Caco-2 (cell line): ENCODE data around the gene FAM131A. TPM values are rescaled to one million over a fixed set of nuclear protein-coding genes. Genes with fewer than 3 reads are reported as not detected.

Source experiments
- BruUV-seq: library from RNA; stranded (reverse); fragments of 400-500 nt; replicated peaks from 2 replicates; lab custom pipeline; 2021; lab: Mats Ljungman, UMichigan
- CTCF ChIA-PET: fragments of 300-600 bp; sonication (Branson Sonifier 250); formaldehyde crosslinking; loops from one replicate; lab custom pipeline; 2022; ENCODE audit warnings: antibody characterized with exemption; lab: Charles Lee
- POLR2A ChIA-PET: fragments of 300-600 bp; sonication (Branson Sonifier 250); formaldehyde crosslinking; loops from one replicate; lab custom pipeline; 2022; ENCODE audit warnings: antibody characterized with exemption; lab: Charles Lee
- DNase-seq, 2 experiments: peaks; one replicate each; pipeline versions ENCODE4 v3.0.0 to v3.0.0-alpha.2; 2020 to 2022
- H3K27me3 ChIP-seq: replicated peaks from 2 replicates; pipeline ENCODE4 v1.6.0; 2011; ENCODE audit warnings: low read length; ENCODE audit not compliant: control insufficient read depth, insufficient read depth
- H3K36me3 ChIP-seq: 2 replicates; pipeline ENCODE4 v1.5.1; 2011; ENCODE audit warnings: low read length; ENCODE audit not compliant: control insufficient read depth, insufficient read depth
- H3K4me1 ChIP-seq: fragments of 250-450 bp; sonication (Bioruptor Pico); 2 replicates; pipeline ENCODE4 v1.5.1; 2020; ENCODE audit warnings: mild to moderate bottlenecking
- H3K4me3 ChIP-seq: 2 replicates; pipeline ENCODE4 v1.5.1; 2011; ENCODE audit warnings: low read depth, mild to moderate bottlenecking, control low read depth, low read length
- H3K9me3 ChIP-seq: fragments of 250-450 bp; sonication (Bioruptor Pico); 2 replicates; pipeline ENCODE4 v1.5.1; 2020; ENCODE audit warnings: mild to moderate bottlenecking, moderate library complexity
- H3K27ac Mint-ChIP-seq: one replicate; pipeline ENCODE4 v1.8.0; 2022; ENCODE audit warnings: mixed read lengths; ENCODE audit not compliant: unreplicated experiment
- H3K27me3 Mint-ChIP-seq: one replicate; pipeline ENCODE4 v1.8.0; 2022; ENCODE audit warnings: mixed read lengths; ENCODE audit not compliant: insufficient read depth, unreplicated experiment
- H3K36me3 Mint-ChIP-seq: one replicate; pipeline ENCODE4 v1.8.0; 2022; ENCODE audit warnings: mild to moderate bottlenecking, mixed read lengths; ENCODE audit not compliant: insufficient read depth, unreplicated experiment
- H3K4me1 Mint-ChIP-seq: one replicate; pipeline ENCODE4 v1.8.0; 2022; ENCODE audit warnings: low read depth, mixed read lengths; ENCODE audit not compliant: unreplicated experiment
- H3K4me3 Mint-ChIP-seq: one replicate; pipeline ENCODE4 v1.8.0; 2022; ENCODE audit warnings: mild to moderate bottlenecking, moderate library complexity, mixed read lengths; ENCODE audit not compliant: unreplicated experiment
- H3K9me3 Mint-ChIP-seq: one replicate; pipeline ENCODE4 v1.8.0; 2022; ENCODE audit warnings: mixed read lengths; ENCODE audit not compliant: unreplicated experiment
- CTCF ChIP-seq, 2 experiments: fragments of 200-600 bp in 1 of 2; IDR thresholded peaks; 1 replicate in 1 of 2; 2 replicates in 1 of 2; pipeline versions ENCODE4 v1.5.1 to v1.8.0; 2011 to 2022; ENCODE audit warnings: antibody characterized with exemption in 1 of 2, control low read depth in 1 of 2, inconsistent platforms in 1 of 2, low read depth in 1 of 2, low read length in 1 of 2, mild to moderate bottlenecking in 1 of 2, moderate library complexity in 1 of 2; ENCODE audit not compliant: insufficient read depth in 1 of 2, severe bottlenecking in 1 of 2, unreplicated experiment in 1 of 2
- intact Hi-C: fragments of 100-400 bp; cut with micrococcal nuclease; formaldehyde crosslinking; loops from one replicate; pipeline ENCODE4 v1.10.0; 2022; ENCODE audit not compliant: unreplicated experiment
- total RNA-seq: library from RNA; stranded (reverse); gene quantifications from 2 replicates; pipeline ENCODE4 v1.2.3, GENCODE V29; 2022

FAM131A gene
- total RNA-seq, 1 experiment from 2014 or later: 6.1 TPM

GRCh38 chr3:184391266-184391665 lies 53.9 kb downstream of the FAM131A start:
- H3K4me1 ChIP-seq: no peaks in the 10 kb centered on the region
- no peaks in the 10 kb centered on the region for H3K27me3 ChIP-seq
- no peak overlapping the region for H3K4me3 Mint-ChIP-seq
- ChIA-PET POLR2A (no interaction called here), CTCF (interaction anchor here (0.9 kb wide), 1 partner anchor 20 kb away, joined by 3 read pairs; no protein-coding TSS in a partner anchor)
- no peaks in the 10 kb centered on the region for H3K4me1 Mint-ChIP-seq
- no peaks in the 10 kb centered on the region for H3K36me3 ChIP-seq
- H3K9me3 Mint-ChIP-seq: no peaks in the 10 kb centered on the region
- no peaks in the 10 kb centered on the region for H3K9me3 ChIP-seq
- BruUV-seq: no TSS peak
- intact Hi-C loops: no loop called here
- no peak for TF ChIP-seq CTCF (IDR thresholded peaks at IDR 0.05; ENCODE audit: insufficient read depth in 1 of 2, low read depth in 1 of 2, low read length in 1 of 2, severe bottlenecking in 1 of 2, unreplicated experiment in 1 of 2)
- no peak overlapping the region for H3K27ac Mint-ChIP-seq
- no peaks in the 10 kb centered on the region for H3K36me3 Mint-ChIP-seq
- peaks cover 3% of the 10 kb centered on the region for H3K27me3 Mint-ChIP-seq
- no peak overlapping the region for H3K4me3 ChIP-seq
- DNase-seq: no peak

GRCh38 chr3:184395320-184395660 lies 57.9 kb downstream of the FAM131A start:
- TF ChIP-seq CTCF (IDR thresholded peaks at IDR 0.05; ENCODE audit: insufficient read depth in 1 of 2, low read depth in 1 of 2, low read length in 1 of 2, severe bottlenecking in 1 of 2, unreplicated experiment in 1 of 2): no peak
- POLR2A ChIA-PET: no interaction called here
- H3K27me3 ChIP-seq: no peaks in the 10 kb centered on the region

More at GRCh38 chr3:184395320-184395660, 57.9 kb downstream of the FAM131A start:
- no peaks in the 10 kb centered on the region for H3K36me3 ChIP-seq
- no peak for DNase-seq
- H3K9me3 ChIP-seq: no peaks in the 10 kb centered on the region
- Mint-ChIP-seq H3K36me3 (no peaks in the 10 kb centered on the region), H3K9me3 (no peaks in the 10 kb centered on the region), H3K27ac (no peak overlapping the region), H3K4me3 (no peak overlapping the region), H3K27me3 (peaks cover 4% of the 10 kb centered on the region), H3K4me1 (peaks cover 5% of the 10 kb centered on the region)
- CTCF ChIA-PET: interaction anchor here (1.2 kb wide), 1 partner anchor 23 kb away, joined by 3 read pairs; no protein-coding TSS in a partner anchor
- H3K4me1 ChIP-seq: no peaks in the 10 kb centered on the region
- no TSS peak for BruUV-seq
- no peak overlapping the region for H3K4me3 ChIP-seq
- intact Hi-C loops: no loop called here

Other genes starting within 250 kb of the FAM131A start
- not detected in 2 replicates for gene HTR3E, start 240.5 kb upstream of the FAM131A start, total RNA-seq
- gene EIF2B5, start 202.2 kb upstream of the FAM131A start, total RNA-seq: 43.8 and 52.9 TPM in 2 replicates
- 83.9 and 86.7 TPM in 2 replicates for gene DVL3, start 182.2 kb upstream of the FAM131A start, total RNA-seq
- gene AP2M1, start 162.7 kb upstream of the FAM131A start, total RNA-seq: 202 and 214 TPM in 2 replicates
- gene ABCF3, start 151.4 kb upstream of the FAM131A start, total RNA-seq: 68.8 and 69.8 TPM in 2 replicates
- gene VWA5B2, start 108.0 kb upstream of the FAM131A start, total RNA-seq: 0.79 and 1.6 TPM in 2 replicates
- gene ALG3, start 88.6 kb upstream of the FAM131A start, total RNA-seq: 73.4 and 74.9 TPM in 2 replicates
- gene EEF1AKMT4, start 87.9 kb upstream of the FAM131A start, total RNA-seq: 12.1 and 13.1 TPM in 2 replicates
- gene CAMK2N2, start 76.0 kb upstream of the FAM131A start, total RNA-seq: 0.46 and 0.66 TPM in 2 replicates
- gene ECE2, start 61.6 kb upstream of the FAM131A start, total RNA-seq: not detected in 2 replicates
- 285 and 294 TPM in 2 replicates for gene PSMD2, start 38.4 kb upstream of the FAM131A start, total RNA-seq
- 410 and 423 TPM in 2 replicates for gene EIF4G1, start 23.0 kb upstream of the FAM131A start, total RNA-seq
- gene CLCN2, start 24.0 kb downstream of the FAM131A start, total RNA-seq: 23.0 and 28.6 TPM in 2 replicates
- gene POLR2H, start 24.1 kb downstream of the FAM131A start, total RNA-seq: 96.4 and 101 TPM in 2 replicates
- gene THPO, start 40.6 kb downstream of the FAM131A start, total RNA-seq: 1.4 and 1.6 TPM in 2 replicates
- gene CHRD, start 42.5 kb downstream of the FAM131A start, total RNA-seq: 5.5 and 6.4 TPM in 2 replicates
- gene EPHB3, start 224.2 kb downstream of the FAM131A start, total RNA-seq: 5.6 and 6.9 TPM in 2 replicates